CD4-positive, alpha-beta T cell treated with Interleukin-17A for 4 hours (primary cell): Measurements from ENCODE around the gene FHOD1.

ENCODE experiments used
- DNase-seq: peaks from one replicate; pipeline ENCODE4 v3.0.0-alpha.2; 2020; ENCODE audit warnings: mixed read lengths

FHOD1 gene

DNA sequence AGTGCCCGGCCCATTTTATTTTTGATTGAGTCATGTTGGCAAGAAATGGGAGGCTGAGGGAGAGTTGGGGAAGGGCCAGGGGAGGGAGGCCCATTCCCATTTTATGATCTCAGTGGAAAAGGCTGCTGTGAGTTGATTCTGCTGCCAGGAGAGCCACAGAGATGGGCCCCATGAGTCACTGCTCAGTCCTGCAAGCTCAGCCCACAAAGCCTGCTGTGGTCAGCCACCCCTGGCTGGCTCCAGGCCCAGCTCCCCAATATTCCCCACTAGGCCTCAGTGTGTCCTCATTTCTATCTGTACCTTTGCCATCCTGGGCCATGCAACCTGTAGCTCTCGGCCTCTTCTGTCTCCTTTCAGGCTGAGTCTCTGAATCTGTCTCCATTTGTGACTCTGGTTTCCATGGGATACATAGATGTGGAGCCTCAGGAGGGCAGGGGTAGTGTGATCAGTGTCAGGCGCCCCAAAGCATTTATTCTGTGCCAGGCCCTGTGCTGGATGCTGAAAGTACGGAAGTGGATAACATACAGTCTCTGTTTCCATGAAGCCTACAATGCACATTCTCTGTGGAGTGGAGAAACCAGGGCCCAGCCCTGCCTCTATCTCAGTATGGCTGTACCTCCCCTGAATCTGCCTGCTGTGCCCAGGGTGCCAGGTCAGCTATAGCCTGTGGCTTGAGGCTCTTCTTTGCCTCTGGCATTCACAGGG lies 30.2 kb upstream of the FHOD1 start:
- no peak for DNase-seq

DNA sequence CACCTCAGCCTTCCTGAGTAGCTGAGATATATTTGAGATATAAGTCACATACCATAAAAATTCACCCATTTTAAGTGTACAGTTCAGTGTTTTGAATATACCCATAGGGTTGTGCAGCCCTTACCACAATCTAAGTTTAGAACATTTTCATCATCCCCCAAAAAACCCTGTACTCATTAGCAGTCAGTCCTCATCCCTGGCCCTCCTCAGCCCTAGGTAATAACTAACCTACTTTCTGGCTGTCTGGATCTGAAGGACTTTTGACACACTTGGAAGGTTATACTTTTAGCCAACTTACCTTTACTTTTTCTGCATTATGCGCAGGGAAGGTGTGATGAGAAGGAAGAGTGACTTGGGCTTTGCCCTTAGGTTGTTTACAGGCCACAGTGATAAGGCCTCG lies 28.0 kb upstream of the FHOD1 start:
- no peak for DNase-seq

DNA sequence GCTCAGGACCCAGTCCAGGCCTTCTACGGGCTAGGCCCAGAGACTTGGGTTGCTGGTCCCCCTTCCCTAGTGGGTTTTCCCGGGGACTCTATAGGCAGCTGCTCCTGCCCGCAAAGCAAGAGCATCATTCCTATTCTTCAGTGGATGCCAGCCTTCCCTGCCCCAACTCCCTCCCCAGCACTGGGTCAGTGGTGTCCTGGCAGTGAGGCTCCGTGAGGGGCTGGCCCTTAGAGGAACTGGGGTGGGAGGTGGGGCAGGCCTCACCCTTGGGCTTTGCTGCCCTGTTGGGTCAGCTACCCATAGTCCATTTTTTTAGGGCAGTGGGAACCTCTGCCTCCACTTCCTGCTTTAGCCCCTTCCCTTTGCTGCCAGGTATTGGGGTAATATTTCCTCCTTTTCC lies 24.2 kb upstream of the FHOD1 start:
- no peak for DNase-seq

DNA sequence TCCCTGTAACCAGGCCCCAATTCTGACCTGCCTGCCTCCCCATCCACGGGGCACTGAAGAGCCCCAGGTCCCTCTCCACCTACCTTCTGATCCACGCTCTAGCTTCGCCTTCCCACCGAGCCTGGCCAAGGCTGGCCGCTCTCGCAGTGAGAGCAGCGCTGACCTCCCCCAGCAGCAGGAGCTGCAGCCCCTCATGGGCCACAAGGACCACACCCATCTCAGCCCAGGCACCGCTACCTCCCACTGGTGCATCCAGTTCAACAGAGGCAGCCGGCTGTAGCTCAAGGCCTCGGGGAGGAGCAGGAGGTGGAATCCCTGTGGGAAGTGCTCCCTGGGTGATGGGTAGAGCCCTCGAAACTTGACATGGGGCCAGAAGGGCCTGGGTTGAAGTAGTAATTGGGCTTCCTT lies 23.7 kb upstream of the FHOD1 start:
- DNase-seq = no peak

DNA sequence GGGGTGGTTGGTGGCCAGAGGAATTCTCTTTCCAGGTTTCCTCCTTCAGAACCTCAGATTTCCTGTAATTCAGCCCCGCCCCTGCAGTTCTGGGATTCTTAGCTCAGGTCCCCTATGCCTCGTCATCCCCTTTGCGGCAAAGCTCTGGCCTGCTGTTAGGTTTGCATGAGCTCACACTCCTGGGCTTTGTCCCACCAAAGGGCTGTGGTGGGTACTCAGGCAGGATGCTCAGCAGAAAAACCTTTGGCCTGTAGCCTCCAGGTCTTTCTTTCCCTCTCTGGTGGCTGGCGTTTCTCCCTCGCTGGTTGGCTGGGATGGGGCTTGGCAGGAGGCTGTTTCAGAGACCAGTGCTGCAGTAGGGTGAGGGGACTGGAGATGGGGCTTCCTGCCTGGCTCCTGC lies 22.5 kb upstream of the FHOD1 start:
- no peak for DNase-seq

DNA sequence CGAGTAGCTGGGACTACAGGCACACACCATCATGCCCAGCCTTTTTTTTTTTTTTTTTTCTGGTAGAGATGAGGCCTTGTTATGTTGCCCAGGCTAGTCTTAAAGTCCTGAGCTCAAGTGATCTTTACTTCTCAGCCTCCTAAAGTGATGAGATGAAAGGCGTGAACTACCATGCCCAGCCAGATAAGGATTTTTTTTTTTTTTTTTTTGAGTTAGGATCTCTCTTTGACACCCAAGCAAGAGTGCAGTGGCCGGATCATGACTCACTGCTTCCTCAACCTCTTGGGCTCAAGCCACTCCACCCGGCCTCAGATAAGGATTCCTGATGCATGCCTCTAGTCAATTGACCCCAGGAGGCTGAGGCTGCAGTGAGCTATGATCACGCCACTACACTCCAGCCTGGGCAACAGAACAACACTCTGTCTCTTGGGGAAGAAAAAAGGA lies 20.9 kb upstream of the FHOD1 start:
- DNase-seq = no peak

DNA sequence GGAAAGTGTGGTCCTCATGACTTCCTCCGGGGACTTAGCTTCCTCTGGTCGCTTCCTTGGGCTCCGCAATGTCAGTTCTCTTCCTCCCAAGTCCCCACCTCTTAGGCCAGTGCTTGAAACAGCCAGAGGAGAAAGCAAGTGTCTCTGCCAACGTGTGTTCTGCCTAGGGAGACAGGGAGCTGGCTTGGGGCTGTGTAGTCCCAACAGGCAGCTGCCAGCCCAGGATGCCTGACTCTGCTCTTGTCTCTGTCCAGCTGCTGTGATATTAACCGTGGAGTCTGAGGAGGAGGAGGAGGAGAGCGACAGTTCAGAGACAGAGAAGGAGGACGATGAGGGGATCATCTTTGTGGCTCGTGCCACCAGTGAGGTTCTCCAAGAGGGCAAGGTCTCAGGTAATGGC lies 18.6 kb upstream of the FHOD1 start:
- DNase-seq = no peak

DNA sequence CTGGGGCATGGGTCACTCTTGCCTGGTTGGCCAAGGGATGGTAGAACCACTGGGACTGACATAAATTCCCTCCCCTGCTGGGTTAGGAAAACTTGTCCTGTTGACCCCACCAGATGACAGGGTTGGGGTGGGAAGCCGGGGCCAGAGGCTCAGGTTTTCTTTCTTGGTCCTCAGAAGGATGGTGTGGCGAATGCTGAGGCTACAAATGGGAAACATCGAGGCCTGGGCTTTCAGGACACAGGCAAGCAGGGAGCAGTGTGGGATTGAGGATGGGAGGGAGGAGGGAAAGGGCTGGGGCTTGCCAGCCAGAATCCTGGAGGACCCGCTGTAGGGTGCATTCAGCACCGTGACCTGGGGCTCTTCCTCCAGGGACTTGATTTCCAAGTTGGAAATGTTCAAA lies 17.6 kb upstream of the FHOD1 start:
- DNase-seq = no peak

DNA sequence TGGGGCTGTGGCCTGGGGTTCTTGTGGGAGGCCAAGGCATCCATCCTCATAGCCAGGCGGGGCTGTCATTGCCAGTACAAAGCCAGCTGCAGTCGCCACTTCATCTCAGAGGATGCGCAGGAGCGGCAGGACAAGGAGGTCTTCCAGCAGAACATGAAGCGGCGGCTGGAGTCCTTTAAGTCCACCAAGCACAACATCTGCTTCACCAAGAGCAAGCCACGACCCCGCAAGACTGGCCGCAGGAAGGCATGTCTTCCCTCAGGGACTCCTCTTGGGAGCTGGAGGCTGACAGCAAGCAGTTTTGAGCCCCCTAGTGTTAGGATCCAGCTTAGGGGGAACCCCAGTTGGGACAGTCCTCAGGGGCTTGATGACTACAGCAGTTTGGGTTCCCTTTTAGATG lies 17.0 kb upstream of the FHOD1 start:
- DNase-seq = no peak

DNA sequence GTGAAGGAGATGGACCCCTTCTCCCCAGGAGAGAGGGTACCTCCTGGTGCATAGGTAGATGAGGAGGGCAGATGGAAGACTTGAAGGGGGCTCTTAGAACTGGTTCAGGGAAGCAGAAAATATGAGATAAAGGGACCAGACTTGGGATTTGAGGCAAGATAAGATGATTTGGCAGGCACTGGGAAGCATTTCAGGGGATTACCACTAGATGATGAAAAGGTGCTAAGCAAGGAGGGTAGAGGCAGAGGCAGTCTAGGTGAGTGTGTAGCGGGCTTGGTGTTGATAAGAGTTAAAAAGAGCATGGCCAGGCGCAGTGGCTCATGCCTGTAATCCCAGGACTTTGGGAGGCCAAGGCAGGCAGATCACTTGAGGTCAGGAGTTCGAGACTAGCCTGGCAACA lies 15.9 kb upstream of the FHOD1 start:
- DNase-seq = no peak

DNA sequence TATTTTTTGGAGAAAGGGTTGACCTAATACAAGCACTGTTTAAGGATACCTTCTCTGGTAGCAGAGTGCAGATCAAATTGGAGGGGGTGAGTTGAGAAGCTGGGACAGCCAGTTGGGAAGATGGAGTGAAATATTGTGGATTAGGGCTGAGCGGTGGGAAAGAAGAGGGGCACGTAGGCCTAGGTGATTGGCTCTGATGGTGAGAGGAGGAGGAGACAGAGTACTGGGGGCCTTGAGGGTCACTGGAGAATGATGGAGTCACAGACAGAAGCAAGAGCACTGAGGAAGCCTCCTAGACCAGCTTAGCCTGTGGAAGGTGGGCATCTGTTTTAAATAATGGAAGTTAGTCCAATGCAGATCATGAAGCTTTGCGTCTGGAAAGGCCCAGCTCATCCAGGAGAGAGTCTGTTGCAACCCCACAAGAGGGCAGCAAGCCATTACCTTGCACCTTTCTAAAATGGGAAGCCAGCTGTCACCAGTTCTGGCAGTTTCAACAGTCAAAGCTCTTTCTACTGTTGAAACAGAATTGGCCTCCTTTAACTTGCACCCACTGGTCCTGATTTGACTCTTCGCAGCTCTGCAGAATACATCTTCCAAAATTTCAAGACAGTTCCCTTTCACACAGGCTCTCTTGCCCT lies 13.3 kb upstream of the FHOD1 start:
- peak; percentile 29 for DNase-seq

DNA sequence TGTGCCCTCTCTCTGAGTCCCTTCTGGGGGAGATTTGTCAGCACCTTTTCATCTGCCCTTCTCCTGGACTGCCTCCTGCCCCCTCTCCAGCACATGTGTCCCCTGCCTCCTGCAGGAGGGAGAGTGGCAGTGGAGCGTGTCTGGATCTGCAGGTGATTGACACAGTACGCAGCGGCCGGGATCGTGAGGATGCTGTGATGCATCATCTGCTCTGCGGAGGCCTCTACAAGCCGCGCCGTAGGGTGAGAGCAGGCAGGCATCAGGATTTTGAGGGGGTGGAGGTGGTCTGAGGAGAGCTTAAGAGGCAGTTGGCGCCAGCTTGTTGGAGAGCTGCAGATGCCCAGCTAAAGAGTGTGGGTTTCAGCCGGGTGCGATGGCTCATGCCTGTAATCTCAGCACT lies 12.4 kb upstream of the FHOD1 start:
- no peak for DNase-seq

DNA sequence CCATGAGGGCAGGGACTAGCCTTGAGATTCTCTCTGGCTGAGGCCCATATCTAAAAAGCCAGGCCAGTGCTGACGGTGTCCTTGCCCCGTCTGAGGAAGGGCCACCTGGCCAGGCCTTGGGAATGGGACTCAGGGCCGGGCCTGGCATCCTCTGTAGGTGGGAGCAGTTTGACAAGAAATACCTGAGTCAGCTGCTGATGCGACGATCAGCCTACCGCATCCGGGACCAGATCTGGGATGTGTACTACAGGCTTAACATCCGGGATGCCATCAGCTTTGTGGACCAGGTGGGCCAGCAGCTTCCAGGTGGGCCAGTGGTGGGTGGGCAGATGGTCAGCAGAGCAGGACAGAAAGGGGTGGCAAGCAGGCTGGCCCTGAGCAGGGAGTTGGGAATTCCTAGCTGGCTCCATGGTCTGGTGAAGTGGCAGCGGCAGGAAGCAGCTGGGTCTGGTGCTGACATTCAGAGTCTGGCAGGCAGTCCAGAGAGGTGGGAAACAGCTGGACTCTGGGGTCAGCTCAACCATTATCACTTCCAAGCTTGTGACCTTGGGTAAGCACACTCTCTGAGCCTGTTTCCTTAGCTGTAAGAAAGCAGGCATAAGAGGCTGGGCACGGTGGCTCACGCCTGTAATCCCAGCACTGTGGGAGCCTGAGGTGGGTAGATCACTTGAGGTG lies 11.0 kb upstream of the FHOD1 start:
- DNase-seq = no peak

DNA sequence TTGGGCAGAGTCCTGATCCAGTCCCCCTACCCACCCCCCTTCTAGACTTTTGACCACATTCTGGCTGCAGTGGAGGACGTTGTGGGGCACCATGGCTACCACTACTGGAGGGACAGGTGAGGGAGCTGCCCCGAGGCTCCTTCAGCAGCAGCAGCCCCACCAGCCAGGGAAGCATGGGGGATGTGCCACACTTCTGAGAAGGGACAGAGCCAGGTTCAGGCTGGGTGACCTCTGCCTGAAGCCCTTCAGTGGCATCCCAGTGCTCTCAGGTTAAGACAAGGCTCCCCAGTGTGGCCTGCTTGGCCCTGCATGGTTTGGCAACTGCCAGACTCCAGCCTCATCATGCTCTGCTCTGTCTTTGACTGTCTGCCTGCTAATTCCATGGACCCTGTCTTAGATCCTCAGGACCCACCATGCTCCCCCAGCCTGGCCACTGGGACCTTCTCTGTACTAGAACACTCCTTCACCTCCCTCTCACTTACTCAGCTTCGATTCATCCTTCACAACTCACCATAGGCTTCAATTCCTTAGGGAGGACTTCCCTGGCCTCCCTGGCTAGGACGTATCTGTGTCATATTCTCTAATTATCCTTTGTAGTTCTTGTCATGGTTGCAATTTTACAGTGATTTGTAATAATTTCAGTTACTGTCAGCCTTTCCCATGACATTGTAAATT lies 10.3 kb upstream of the FHOD1 start:
- no peak for DNase-seq

DNA sequence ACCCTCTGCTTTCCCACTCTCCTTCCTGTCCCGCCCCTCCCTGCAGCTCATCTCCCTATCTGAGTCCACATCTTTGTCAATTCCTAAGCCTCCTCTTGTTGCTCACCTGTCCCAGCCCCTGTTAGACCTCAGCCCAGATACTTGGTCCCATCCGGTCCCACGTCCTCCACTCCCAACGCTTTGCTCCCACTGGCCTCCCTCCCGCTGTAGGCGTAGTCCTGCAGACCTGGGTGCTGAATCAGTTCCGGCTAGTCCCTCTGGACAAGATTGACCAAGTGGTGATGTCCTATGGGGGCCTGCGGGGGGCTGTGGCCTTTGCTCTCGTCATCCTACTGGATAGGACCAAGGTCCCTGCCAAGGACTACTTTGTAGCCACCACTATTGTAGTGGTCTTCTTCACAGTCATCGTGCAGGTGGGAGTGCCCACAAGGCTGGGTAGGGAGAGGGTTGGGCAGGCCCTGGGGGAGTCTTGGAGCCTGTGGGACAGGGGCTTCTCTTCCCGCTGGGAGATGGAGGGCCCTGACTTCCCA lies 9.5 kb upstream of the FHOD1 start:
- DNase-seq = no peak

DNA sequence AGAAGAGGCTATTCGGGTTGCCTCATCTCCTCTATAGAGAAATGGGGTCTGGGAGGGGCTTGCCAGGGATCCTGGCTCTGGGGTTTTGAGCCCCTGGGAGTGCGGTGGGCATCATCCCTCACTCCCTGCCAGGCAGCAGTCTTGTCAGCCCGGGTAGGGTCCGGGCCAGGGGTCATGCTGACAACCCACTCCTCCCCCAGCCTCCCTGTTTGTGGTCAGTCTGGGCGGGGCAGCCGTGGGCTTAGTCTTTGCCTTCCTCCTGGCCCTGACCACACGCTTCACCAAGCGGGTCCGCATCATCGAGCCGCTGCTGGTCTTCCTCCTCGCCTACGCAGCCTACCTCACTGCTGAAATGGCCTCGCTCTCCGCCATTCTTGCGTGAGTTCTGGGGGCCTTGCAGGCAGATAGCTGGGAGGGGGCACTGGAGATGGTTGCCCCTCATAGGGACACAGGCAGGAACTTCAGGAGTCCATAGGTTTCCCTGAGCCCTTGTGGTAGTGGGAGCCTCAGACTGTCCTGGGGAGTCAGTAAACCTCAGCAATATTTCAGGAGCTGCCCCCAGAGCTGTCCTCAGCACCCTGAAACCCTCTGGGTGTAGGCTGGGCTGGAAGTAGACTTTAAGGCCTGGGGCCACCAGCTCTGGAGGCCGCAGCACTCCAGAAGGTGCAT lies 8.4 kb upstream of the FHOD1 start:
- no peak for DNase-seq

DNA sequence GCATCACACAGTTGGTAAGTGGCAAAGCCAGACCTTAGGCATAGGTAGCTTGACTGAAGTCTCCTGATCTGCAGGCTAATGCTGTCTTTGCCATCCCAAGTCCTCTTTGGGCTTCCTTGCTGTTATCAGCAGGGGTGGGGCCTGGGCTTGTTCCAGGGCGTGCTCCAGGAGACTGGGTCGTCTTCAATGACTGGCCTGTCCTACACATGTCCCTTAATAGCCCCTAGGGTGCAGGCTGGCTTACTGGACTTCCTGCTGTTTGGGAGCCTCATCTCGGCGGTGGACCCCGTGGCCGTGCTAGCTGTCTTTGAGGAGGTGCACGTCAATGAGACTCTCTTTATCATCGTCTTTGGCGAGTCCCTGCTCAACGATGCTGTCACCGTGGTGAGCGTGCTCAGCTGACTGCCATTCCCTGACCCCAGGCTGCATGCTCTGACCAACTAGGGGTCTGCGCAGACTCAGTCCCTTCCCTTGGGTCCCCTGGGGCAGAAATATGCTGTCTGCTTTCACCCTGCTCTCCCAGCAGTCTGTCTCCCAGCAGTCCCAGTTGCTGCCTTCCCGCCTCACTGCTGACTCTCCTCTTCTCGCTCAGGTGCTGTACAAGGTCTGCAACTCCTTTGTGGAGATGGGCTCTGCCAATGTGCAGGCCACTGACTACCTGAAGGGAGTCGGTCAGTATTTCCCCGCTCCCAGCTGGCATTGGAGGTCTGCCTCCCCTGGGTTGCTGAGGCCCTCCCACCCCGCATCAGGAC lies 7.7 kb upstream of the FHOD1 start:
- DNase-seq = no peak

DNA sequence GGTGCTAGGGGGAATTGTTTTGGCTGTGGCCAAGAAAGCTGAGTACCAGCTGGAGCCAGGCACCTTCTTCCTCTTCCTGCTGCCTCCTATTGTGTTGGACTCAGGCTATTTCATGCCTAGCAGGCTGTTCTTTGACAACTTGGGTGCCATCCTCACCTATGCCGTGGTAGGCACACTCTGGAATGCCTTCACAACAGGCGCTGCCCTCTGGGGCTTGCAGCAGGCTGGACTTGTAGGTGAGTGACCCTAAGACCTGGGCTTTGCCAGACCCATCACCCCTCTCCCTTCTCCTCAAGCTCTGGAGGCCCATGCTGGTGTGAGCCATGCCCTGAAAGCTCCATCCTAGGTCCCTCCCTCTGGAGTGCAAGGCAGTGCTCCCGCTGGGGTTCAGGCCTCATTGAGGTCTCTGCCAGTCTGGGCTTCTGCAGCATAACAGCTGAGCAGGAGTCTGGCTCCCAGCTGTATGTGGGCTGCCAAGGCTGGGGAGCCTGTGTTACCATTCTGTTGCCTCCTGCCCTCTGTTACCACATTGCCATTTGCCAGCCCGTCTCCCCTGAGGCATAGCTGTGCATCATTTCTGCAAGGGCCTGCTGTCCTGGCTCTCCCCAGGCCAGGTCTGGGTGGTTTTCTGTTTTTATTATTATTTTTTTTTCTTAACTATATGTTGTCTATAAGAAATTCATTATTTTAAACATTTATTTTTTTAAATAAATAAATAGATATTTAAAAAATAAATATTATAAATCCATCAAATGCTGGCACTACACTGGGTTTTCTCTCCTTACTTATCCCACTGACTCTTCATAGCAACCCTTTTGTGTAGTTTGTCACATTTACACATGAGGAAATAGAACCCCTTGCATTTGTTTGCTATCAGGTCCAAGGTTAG lies 5.6 kb upstream of the FHOD1 start:
- DNase-seq = no peak

DNA sequence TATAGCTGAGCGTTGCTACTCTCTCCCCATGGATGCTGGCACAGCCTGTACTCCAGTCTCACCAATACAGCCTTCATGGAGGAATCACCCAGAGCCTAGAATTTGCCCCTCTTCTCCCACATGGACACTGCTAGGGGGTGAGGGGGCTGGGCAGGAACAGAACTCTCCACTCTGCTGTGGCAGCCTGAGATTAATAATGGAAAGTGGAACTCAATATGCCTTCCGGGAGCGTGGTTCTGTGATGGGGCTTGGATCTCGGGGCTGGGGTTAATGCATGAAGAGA lies 2.7 kb upstream of the FHOD1 start:
- no peak for DNase-seq

DNA sequence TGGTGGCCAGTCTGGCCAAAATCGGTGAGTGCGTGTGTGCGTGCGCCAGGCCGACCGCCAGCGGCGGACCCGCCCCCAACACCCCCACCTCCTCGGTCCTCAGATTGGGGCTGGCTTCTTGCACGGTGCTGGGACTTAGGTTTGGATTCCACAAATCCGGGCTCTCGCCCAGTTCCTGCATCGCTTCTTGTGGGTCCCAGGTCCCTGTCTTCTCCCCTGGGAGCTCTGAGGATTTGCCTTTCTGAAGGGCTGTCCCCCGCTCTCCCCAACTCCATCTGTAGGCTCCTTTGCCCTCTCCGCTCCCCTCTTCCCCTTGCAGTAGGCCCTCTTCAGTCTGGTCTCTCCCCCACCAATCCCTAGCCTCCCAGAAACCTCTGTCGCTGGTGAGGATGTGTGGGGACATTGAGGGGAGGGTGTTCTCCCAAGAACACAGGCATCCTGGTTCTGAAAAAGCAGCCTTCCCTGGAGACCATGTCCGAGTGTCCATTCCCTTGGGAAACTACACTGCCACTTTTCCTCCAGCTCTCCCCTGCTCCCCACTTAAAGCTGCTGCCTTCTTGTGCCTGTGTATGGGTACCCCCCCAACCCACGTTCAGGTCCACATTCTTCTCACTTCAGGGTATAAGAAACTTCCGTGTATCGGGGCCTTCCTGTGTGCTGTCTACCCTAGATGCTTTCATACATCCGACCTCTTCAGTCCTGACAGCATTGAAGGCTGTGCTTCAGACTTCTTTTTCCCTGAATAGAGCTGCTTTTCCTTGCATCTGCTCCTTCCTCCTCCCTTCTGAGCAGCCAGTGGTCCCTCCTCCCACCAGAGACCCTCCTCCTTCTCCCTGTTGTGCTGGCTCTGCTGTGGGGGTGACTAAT lies 2.1 kb upstream of the FHOD1 start:
- no peak for DNase-seq
